ENCODE results near the gene CXorf66.

Gene CXorf66

GRCh38 chrX:139933904-139934303 is 31.4 kb downstream of the CXorf66 start:
- H3K27ac ChIP-seq: peak overlapping the region; percentile 79
- TF ChIP-seq CTCF (IDR thresholded peaks at IDR 0.05) (no peak), ZFX (IDR thresholded peaks at IDR 0.05; ENCODE audit: borderline replicate concordance) (no peak)

GRCh38 chrX:139932901-139933796 is 32.2 kb downstream of the CXorf66 start, which contains the start of gene ATP11C:
ATP11C (minus strand) TSS chrX:139933053; CDS start chrX:139932042, 1,011 bp downstream.
- peak within 1 kb of the TSS; percentile 79 for H3K27ac ChIP-seq
- no peak for TF ChIP-seq ZFX (IDR thresholded peaks at IDR 0.05; ENCODE audit: borderline replicate concordance)
- no peak for TF ChIP-seq CTCF (IDR thresholded peaks at IDR 0.05)

- H3K27ac ChIP-seq: peak overlapping the region; percentile 79
- TF ChIP-seq ZFX (IDR thresholded peaks at IDR 0.05; ENCODE audit: borderline replicate concordance): no peak
- TF ChIP-seq CTCF (IDR thresholded peaks at IDR 0.05): no peak
Measured at GRCh38 chrX:139932073-139932900, 33.0 kb downstream of the CXorf66 start.

GRCh38 chrX:139931646-139932072 is 33.7 kb downstream of the CXorf66 start:
- no peak overlapping the region for H3K27ac ChIP-seq
- TF ChIP-seq ZFX (IDR thresholded peaks at IDR 0.05; ENCODE audit: borderline replicate concordance) (no peak), CTCF (IDR thresholded peaks at IDR 0.05) (no peak)

GRCh38 chrX:139930916-139931645 is 34.2 kb downstream of the CXorf66 start:
- H3K27ac ChIP-seq: no peak overlapping the region
- TF ChIP-seq ZFX (IDR thresholded peaks at IDR 0.05; ENCODE audit: borderline replicate concordance) (no peak), CTCF (IDR thresholded peaks at IDR 0.05) (no peak)

GRCh38 chrX:139930401-139930800 is 34.9 kb downstream of the CXorf66 start:
- no peak for TF ChIP-seq ZFX (IDR thresholded peaks at IDR 0.05; ENCODE audit: borderline replicate concordance)
- TF ChIP-seq CTCF (IDR thresholded peaks at IDR 0.05): no peak
- H3K27ac ChIP-seq: no peak overlapping the region

Data from 22Rv1 (cell line).